HL-60 (cell line): ENCODE measurements around the gene FBN2.

Experiments
- DNase-seq, 2 experiments: peaks; one replicate each; pipeline ENCODE4 v3.0.0-alpha.2; 2010 to 2020; ENCODE audit warnings: low read depth in 1 of 2, low spot score in 1 of 2
- H3K27ac ChIP-seq: fragments of 250-450 bp; sonication (Bioruptor Pico); replicated peaks from 2 replicates; pipeline ENCODE4 v1.5.1; 2020; ENCODE audit warnings: mild to moderate bottlenecking, moderate library complexity
- H3K27me3 ChIP-seq: fragments of 250-450 bp; sonication (Bioruptor Pico); 2 replicates; pipeline ENCODE4 v1.5.1; 2021; ENCODE audit warnings: mild to moderate bottlenecking, moderate library complexity; ENCODE audit not compliant: insufficient read depth, poor library complexity, severe bottlenecking
- H3K4me3 ChIP-seq: replicated peaks from 2 replicates; pipeline ENCODE4 v1.5.1; 2011; ENCODE audit warnings: mild to moderate bottlenecking, control low read depth, low read length; ENCODE audit not compliant: insufficient read depth
- CTCF ChIP-seq: IDR thresholded peaks from one replicate; pipeline ENCODE4 v1.5.1; 2011; ENCODE audit warnings: low read length, control low read depth, inconsistent platforms; ENCODE audit not compliant: insufficient read depth
- GABPA ChIP-seq: IDR thresholded peaks from 2 replicates; pipeline ENCODE4 v1.6.1; 2012; ENCODE audit warnings: low read depth
- POLR2AphosphoS5 ChIP-seq: IDR thresholded peaks from 2 replicates; pipeline ENCODE4 v1.6.1; 2012; ENCODE audit warnings: low read depth
- REST ChIP-seq: IDR thresholded peaks from 2 replicates; pipeline ENCODE4 v1.6.1; 2012; ENCODE audit warnings: low read depth; ENCODE audit not compliant: insufficient replicate concordance
- SPI1 ChIP-seq: IDR thresholded peaks from 2 replicates; pipeline ENCODE4 v1.6.1; 2012; ENCODE audit warnings: low read depth, mild to moderate bottlenecking, borderline replicate concordance

The FBN2 gene

DNA sequence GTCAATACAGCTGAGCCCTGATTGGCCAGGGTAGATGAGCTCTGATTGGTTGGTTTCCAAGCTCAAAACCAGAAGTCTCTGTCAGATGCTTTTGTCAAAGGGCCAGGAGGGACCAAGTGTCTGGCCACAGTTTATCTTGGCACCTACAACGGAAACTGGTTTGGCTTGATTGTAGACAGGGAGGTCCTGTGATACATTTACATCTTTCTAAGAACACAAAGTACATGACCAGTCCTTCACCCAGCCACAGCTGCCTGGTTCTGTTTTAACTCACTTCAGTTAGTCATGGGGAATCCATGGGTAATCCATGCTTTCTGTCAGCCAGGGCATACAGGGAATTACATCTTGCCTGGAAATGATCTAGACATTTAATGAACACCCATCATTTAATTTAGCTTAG, 283.3 kb downstream of the FBN2 start:
- no peak overlapping the region for H3K4me3 ChIP-seq
- H3K27ac ChIP-seq: no peak overlapping the region
- TF ChIP-seq GABPA (no peak), SPI1 (no peak), POLR2AphosphoS5 (no peak), REST (no peak)
- no peak for DNase-seq
- H3K27me3 ChIP-seq: no peaks in the 10 kb centered on the region

GRCh38 chr5:128253880-128254279, 284.2 kb downstream of the FBN2 start:
- Histone ChIP-seq H3K4me3 (no peak overlapping the region), H3K27ac (no peak overlapping the region), H3K27me3 (no peaks in the 10 kb centered on the region)
- no peak for DNase-seq
- TF ChIP-seq POLR2AphosphoS5: no peak
- TF ChIP-seq REST: no peak
- TF ChIP-seq CTCF: no peak
- TF ChIP-seq GABPA: no peak
- no peak for TF ChIP-seq SPI1

GRCh38 chr5:128253161-128253560, 284.9 kb downstream of the FBN2 start:
- Histone ChIP-seq H3K27ac (no peak overlapping the region), H3K27me3 (no peaks in the 10 kb centered on the region), H3K4me3 (no peak overlapping the region)
- TF ChIP-seq CTCF (no peak), SPI1 (no peak), REST (no peak), GABPA (no peak), POLR2AphosphoS5 (no peak)
- no peak for DNase-seq

- Histone ChIP-seq H3K27me3 (no peaks in the 10 kb centered on the region), H3K4me3 (no peak overlapping the region), H3K27ac (no peak overlapping the region)
- TF ChIP-seq REST (no peak), GABPA (no peak), POLR2AphosphoS5 (no peak), SPI1 (no peak), CTCF (no peak)
- no peak for DNase-seq
These were observed 285.3 kb downstream of the FBN2 start for GRCh38 chr5:128252756-128253155.
